Measurements from ENCODE around the gene VWA3B.
A peak's percentile ranks its signal among the peaks of the same experiment; 100 is the strongest.

Gene VWA3B

GRCh38 chr2:98102878-98103277 lies 15.9 kb downstream of the VWA3B start:
- no peak for TF ChIP-seq CTCF (IDR thresholded peaks at IDR 0.05; ENCODE audit: low read depth, low read length, missing control alignments)
- Histone ChIP-seq H3K36me3 (replicated peaks) (no peaks in the 10 kb centered on the region), H3K27ac (no peak overlapping the region), H3K4me3 (ENCODE audit: low read depth, low read length) (no peak overlapping the region), H3K27me3 (replicated peaks) (no peaks in the 10 kb centered on the region)
- no peak for DNase-seq
- in situ Hi-C loops (cut with HindIII; ENCODE audit: low pct_ligation_motif_present, low sequenced_read_pairs): no loop called here

GRCh38 chr2:98108110-98108509 lies 21.1 kb downstream of the VWA3B start:
- no peak for TF ChIP-seq CTCF (IDR thresholded peaks at IDR 0.05; ENCODE audit: low read depth, low read length, missing control alignments)
- Histone ChIP-seq H3K27ac (no peak overlapping the region), H3K36me3 (replicated peaks) (no peaks in the 10 kb centered on the region), H3K4me3 (ENCODE audit: low read depth, low read length) (no peak overlapping the region), H3K27me3 (replicated peaks) (no peaks in the 10 kb centered on the region)
- DNase-seq: no peak
- in situ Hi-C loops (cut with HindIII; ENCODE audit: low pct_ligation_motif_present, low sequenced_read_pairs): no loop called here

DNA sequence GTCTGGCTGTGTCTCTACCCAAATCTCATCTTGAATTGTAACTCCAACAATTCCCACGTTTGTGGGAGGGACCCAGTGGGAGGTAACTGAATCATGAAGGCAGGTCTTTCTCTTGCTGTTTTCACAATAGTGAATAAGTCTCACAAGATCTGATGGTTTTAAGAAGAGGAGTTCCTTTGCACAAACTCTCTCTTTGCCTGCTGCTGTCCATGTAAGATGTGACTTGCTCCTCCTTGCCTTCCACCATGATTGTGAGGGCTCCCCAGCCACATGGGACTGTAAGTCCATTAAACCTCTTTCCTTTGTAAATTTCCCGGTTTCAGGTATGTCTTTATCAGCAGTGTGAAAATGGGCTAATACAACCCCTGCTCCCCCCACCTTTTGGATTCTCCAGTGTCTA lies 23.8 kb downstream of the VWA3B start:
- no peak overlapping the region for H3K4me3 ChIP-seq (ENCODE audit: low read depth, low read length)
- in situ Hi-C loops (cut with HindIII; ENCODE audit: low pct_ligation_motif_present, low sequenced_read_pairs): no loop called here
- no peaks in the 10 kb centered on the region for H3K36me3 ChIP-seq (replicated peaks)
- no peak overlapping the region for H3K27ac ChIP-seq
- no peaks in the 10 kb centered on the region for H3K27me3 ChIP-seq (replicated peaks)
- DNase-seq: no peak
- TF ChIP-seq CTCF (IDR thresholded peaks at IDR 0.05; ENCODE audit: low read depth, low read length, missing control alignments): no peak

- in situ Hi-C loops (cut with HindIII; ENCODE audit: low pct_ligation_motif_present, low sequenced_read_pairs): no loop called here
- H3K27ac ChIP-seq: no peak overlapping the region
- no peak for TF ChIP-seq CTCF (IDR thresholded peaks at IDR 0.05; ENCODE audit: low read depth, low read length, missing control alignments)
- H3K27me3 ChIP-seq (replicated peaks): no peaks in the 10 kb centered on the region
- DNase-seq: no peak
- no peaks in the 10 kb centered on the region for H3K36me3 ChIP-seq (replicated peaks)
- no peak overlapping the region for H3K4me3 ChIP-seq (ENCODE audit: low read depth, low read length)
Observed at GRCh38 chr2:98114643-98115330, 27.8 kb downstream of the VWA3B start.

DNA sequence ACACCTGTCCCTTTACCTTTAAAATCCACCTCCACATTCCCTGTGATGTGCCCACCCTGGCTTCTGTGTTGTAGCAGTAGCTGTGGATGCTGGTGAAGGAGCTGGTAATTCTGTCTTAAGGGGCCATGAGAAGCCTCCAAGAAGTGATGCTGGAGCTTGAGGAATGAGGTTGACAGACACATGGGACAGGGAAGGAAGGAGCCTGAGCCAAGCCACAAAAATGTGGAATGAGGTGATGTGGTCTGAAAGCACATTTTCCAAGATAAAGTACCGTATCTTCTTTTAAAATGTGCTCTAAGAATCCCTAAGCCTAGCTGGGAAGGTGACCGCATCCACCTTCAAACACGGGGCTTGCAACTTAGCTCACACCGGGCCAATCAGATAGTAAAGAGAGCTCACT lies 31.2 kb downstream of the VWA3B start:
- DNase-seq: peak; percentile 74
- Histone ChIP-seq H3K4me3 (ENCODE audit: low read depth, low read length) (no peak overlapping the region), H3K27ac (no peak overlapping the region), H3K36me3 (replicated peaks) (no peaks in the 10 kb centered on the region), H3K27me3 (replicated peaks) (peaks cover 13% of the 10 kb centered on the region)
- in situ Hi-C loops (cut with HindIII; ENCODE audit: low pct_ligation_motif_present, low sequenced_read_pairs): no loop called here
- TF ChIP-seq CTCF (IDR thresholded peaks at IDR 0.05; ENCODE audit: low read depth, low read length, missing control alignments): no peak

DNA sequence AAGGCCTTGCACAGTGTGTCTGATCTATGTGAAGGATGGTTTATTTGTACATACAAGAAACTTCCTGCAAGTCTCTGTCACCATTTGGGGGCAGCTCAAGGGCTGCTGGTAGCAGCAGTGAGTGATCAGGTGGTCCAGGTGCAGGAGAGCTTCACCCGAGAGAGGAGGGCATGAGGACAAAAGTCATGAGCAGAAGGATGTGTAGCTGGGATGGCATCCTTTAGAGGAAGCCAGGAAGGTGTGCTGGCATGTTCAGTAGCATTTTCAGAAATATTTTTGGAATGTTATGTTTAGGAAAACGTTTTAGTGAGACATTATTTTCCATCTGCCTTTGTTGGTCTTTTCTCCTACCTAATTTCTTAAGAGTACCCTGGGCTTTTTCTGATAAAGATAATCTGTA lies 31.9 kb downstream of the VWA3B start:
- Histone ChIP-seq H3K27ac (no peak overlapping the region), H3K4me3 (ENCODE audit: low read depth, low read length) (no peak overlapping the region), H3K27me3 (replicated peaks) (peaks cover 20% of the 10 kb centered on the region), H3K36me3 (replicated peaks) (no peaks in the 10 kb centered on the region)
- TF ChIP-seq CTCF (IDR thresholded peaks at IDR 0.05; ENCODE audit: low read depth, low read length, missing control alignments): no peak
- in situ Hi-C loops (cut with HindIII; ENCODE audit: low pct_ligation_motif_present, low sequenced_read_pairs): no loop called here
- DNase-seq: no peak

All from brain microvascular endothelial cell (primary cell).